Stomach (tissue), 9 donors: Measurements from ENCODE around the gene MIR17HG. TPM values are rescaled to one million over a fixed set of nuclear protein-coding genes. Genes with fewer than 3 reads are reported as not detected.

Experiments
- DNase-seq, 2 donors: peaks; one replicate each; pipeline versions ENCODE4 v3.0.0 to v3.0.0-alpha.2; 2013 to 2019
- H3K27ac ChIP-seq, 5 donors: fragments of 200-600 bp in 4 of 5; sonication (generic) in 4 of 5; one replicate each; pipeline ENCODE4 v1.5.1; 2013 to 2019; ENCODE audit warnings: mild to moderate bottlenecking in 1 of 5, moderate library complexity in 1 of 5
- H3K27me3 ChIP-seq, 3 donors: fragments of 200-600 bp; sonication (generic); one replicate each; pipeline ENCODE4 v1.5.1; 2017 to 2019; ENCODE audit warnings: mixed run types in 1 of 3
- H3K36me3 ChIP-seq, 4 donors: fragments of 200-600 bp; sonication (generic); 1 replicate in 3 of 4; 2 replicates in 1 of 4; pipeline ENCODE4 v1.5.1; 2016 to 2019
- H3K4me1 ChIP-seq, 4 donors: fragments of 200-600 bp; sonication (generic); one replicate each; pipeline ENCODE4 v1.5.1; 2016 to 2019
- H3K4me3 ChIP-seq, 4 donors: fragments of 200-600 bp; sonication (generic) in 3 of 4; one replicate each; pipeline ENCODE4 v1.5.1; 2016 to 2019; ENCODE audit warnings: mild to moderate bottlenecking in 1 of 4
- H3K9me3 ChIP-seq, 4 donors: fragments of 200-600 bp; sonication (generic); one replicate each; pipeline ENCODE4 v1.5.1; 2016 to 2019
- CTCF ChIP-seq, 7 experiments: fragments of 450-650 bp in 4 of 7; fragments of 200-600 bp in 3 of 7; sonication (generic) in 3 of 7; IDR thresholded peaks; one replicate each; pipeline ENCODE4 v1.5.1; 2016 to 2019; ENCODE audit warnings: antibody characterized with exemption in 7 of 7, control low read depth in 2 of 7, mild to moderate bottlenecking in 1 of 7
- EP300 ChIP-seq: sonication (generic); formaldehyde crosslinking; IDR thresholded peaks from one replicate; pipeline ENCODE4 v1.6.1; 2017; ENCODE audit warnings: antibody characterized with exemption
- POLR2A ChIP-seq, 4 donors: fragments of 450-650 bp; IDR thresholded peaks; one replicate each; pipeline ENCODE4 v1.6.1; 2016; ENCODE audit warnings: antibody characterized with exemption in 4 of 4, control low read depth in 2 of 4, mild to moderate bottlenecking in 1 of 4, moderate library complexity in 1 of 4
- POLR2AphosphoS5 ChIP-seq, 3 donors: sonication (generic); formaldehyde crosslinking; IDR thresholded peaks; one replicate each; pipeline ENCODE4 v1.6.1; 2016; ENCODE audit warnings: antibody characterized with exemption in 3 of 3
- WGBS, 5 donors: extraction: QIAGEN DNeasy Blood & Tissue Kit in 3 of 5; methylation state at CpG; one replicate each; pipeline versions ENCODE4 v1.1.5 to v1.1.7; 2013 to 2018; 5-methylcytosine and 5-hydroxymethylcytosine counted together
- intact Hi-C: fragments of 100-400 bp; cut with DNase I; formaldehyde crosslinking; loops from one replicate; pipeline ENCODE4 v1.15.1; 2023; ENCODE audit warnings: low total_unique reads
- polyA plus RNA-seq, 3 donors: library from polyadenylated mRNA; stranded (reverse); fragments of 200-250 nt; gene quantifications; one replicate each; pipeline ENCODE4 v1.2.3, GENCODE V29; 2013
- total RNA-seq, 5 donors: library from RNA; depleted of rRNA; stranded (reverse); fragments of >200 nt; gene quantifications; one replicate each; pipeline versions ENCODE4 v1.1.0 to v1.2.3, GENCODE V29; 2014 to 2016
- donor health status: healthy with polysubstance abuse.
- donor health status: Bipolar disorder and iron deficiency.
- donor health status: healthy.

MIR17HG gene
- total and polyA plus RNA-seq, 8 donors, result 0.87 to 13.2 (median 4.8) TPM; not detected in 3

GRCh38 chr13:91361755-91362271 lies 14.3 kb downstream of the MIR17HG start:
- H3K4me1 ChIP-seq, result peaks cover 0 to 6% (median 2%) of the 10 kb centered on the region in 4 donors
- no peak for DNase-seq
- no peak overlapping the region for H3K27ac ChIP-seq
- H3K4me3 ChIP-seq, result no peak overlapping the region
- H3K9me3 ChIP-seq, result no peaks in the 10 kb centered on the region
- 42 to 77% (median 51%) methylated on average over 1 of the region's 1 CpG for WGBS, 5 donors
- H3K27me3 ChIP-seq, result no peaks in the 10 kb centered on the region
- intact Hi-C loops, result no loop called here
- peaks cover 0 to 7% (median 2%) of the 10 kb centered on the region in 4 donors for H3K36me3 ChIP-seq
- TF ChIP-seq CTCF (IDR thresholded peaks at IDR 0.05) (no peak), POLR2AphosphoS5 (IDR thresholded peaks at IDR 0.05) (no peak), POLR2A (IDR thresholded peaks at IDR 0.05) (no peak), EP300 (no peak)

GRCh38 chr13:91362908-91363307 lies 15.4 kb downstream of the MIR17HG start:
- intact Hi-C loops, result no loop called here
- no peak overlapping the region for H3K27ac ChIP-seq
- no peaks in the 10 kb centered on the region for H3K36me3 ChIP-seq
- H3K4me1 ChIP-seq, result peaks cover 0 to 6% (median 2%) of the 10 kb centered on the region in 4 donors
- 54 to 78% (median 71%) methylated on average over 1 of the region's 1 CpG for WGBS, 5 donors
- H3K4me3 ChIP-seq, result no peak overlapping the region
- no peak for DNase-seq
- no peaks in the 10 kb centered on the region for H3K9me3 ChIP-seq
- no peak for TF ChIP-seq EP300
- TF ChIP-seq POLR2A (IDR thresholded peaks at IDR 0.05), result no peak
- H3K27me3 ChIP-seq, result no peaks in the 10 kb centered on the region

GRCh38 chr13:91368101-91368500 lies 20.6 kb downstream of the MIR17HG start:
- DNase-seq, result no peak
- TF ChIP-seq POLR2A (IDR thresholded peaks at IDR 0.05) (no peak), EP300 (no peak), CTCF (IDR thresholded peaks at IDR 0.05) (no peak), POLR2AphosphoS5 (IDR thresholded peaks at IDR 0.05) (no peak)
- Histone ChIP-seq H3K9me3 (no peaks in the 10 kb centered on the region), H3K27me3 (peaks cover 0 to 3% (median 0%) of the 10 kb centered on the region in 3 donors), H3K4me3 (no peak overlapping the region), H3K27ac (no peak overlapping the region), H3K36me3 (no peaks in the 10 kb centered on the region), H3K4me1 (no peaks in the 10 kb centered on the region)
- intact Hi-C loops, result no loop called here
- 60 to 100% (median 95%) methylated on average over 1 of the region's 1 CpG for WGBS, 5 donors

GRCh38 chr13:91368676-91369440 lies 21.4 kb downstream of the MIR17HG start:
- intact Hi-C loops, result no loop called here
- 54 to 73% (median 58%) methylated on average over 3 of the region's 3 CpGs for WGBS, 5 donors
- H3K27ac ChIP-seq, result no peak overlapping the region

More at GRCh38 chr13:91368676-91369440, 21.4 kb downstream of the MIR17HG start:
- H3K4me3 ChIP-seq, result no peak overlapping the region
- peaks cover 0 to 5% (median 0%) of the 10 kb centered on the region in 3 donors for H3K27me3 ChIP-seq
- H3K4me1 ChIP-seq, result no peaks in the 10 kb centered on the region
- no peak for TF ChIP-seq POLR2AphosphoS5 (IDR thresholded peaks at IDR 0.05)
- no peak for TF ChIP-seq POLR2A (IDR thresholded peaks at IDR 0.05)
- no peak for TF ChIP-seq EP300
- TF ChIP-seq CTCF (IDR thresholded peaks at IDR 0.05), result no peak
- no peak for DNase-seq
- H3K36me3 ChIP-seq, result no peaks in the 10 kb centered on the region
- H3K9me3 ChIP-seq, result no peaks in the 10 kb centered on the region
